ENCODE data around the gene ZNF174. TPM values are rescaled to one million over a fixed set of nuclear protein-coding genes. Genes with fewer than 3 reads are reported as not detected.

The ZNF174 gene
- total and polyA plus RNA-seq, 2 of the 8 experiments (the other 6 are each of a cell fraction or from before 2014, with no cell fraction given) = 9.1 to 12.7 TPM

GRCh38 chr16:3400779-3401688, at the start of gene ZNF174, which contains the start of gene ZSCAN32 (continued):
- TF ChIP-seq PHF8 (conservative IDR thresholded peaks at IDR 0.05; ENCODE audit: low read depth, low read length) (peak; percentile 63; the same call in 1 of the 2 replicates), HDAC6 (IDR thresholded peaks at IDR 0.05; ENCODE audit: low read depth, low read length) (no peak), ATF3 (IDR thresholded peaks at IDR 0.05; ENCODE audit: insufficient read depth, low read depth, low read length) (no peak), E2F6 (IDR thresholded peaks at IDR 0.05) (peak; percentile 65), SIRT6 (IDR thresholded peaks at IDR 0.05; ENCODE audit: low read length) (no peak), KDM1A (IDR thresholded peaks at IDR 0.05; ENCODE audit: borderline replicate concordance, low read length) (no peak), NANOG (IDR thresholded peaks at IDR 0.05; ENCODE audit: insufficient read depth, low read depth, low read length, poor library complexity, severe bottlenecking) (peak; percentile 23), CTCF (IDR thresholded peaks at IDR 0.05; ENCODE audit: control extremely low read depth in 1 of 3, insufficient read depth in 1 of 3, low read depth in 1 of 3, low read length in 3 of 3) (no peak), SIX5 (IDR thresholded peaks at IDR 0.05; ENCODE audit: low read depth, low read length) (peak; percentile 30; the same call in 1 of the 2 replicates), GTF2F1 (IDR thresholded peaks at IDR 0.05; ENCODE audit: borderline replicate concordance, low read depth, low read length) (no peak), TAF1 (IDR thresholded peaks at IDR 0.05; ENCODE audit: low read depth, low read length) (peak; percentile 87), POU5F1 (IDR thresholded peaks at IDR 0.05; ENCODE audit: low read depth, low read length) (no peak), CBX5 (IDR thresholded peaks at IDR 0.05; ENCODE audit: low read depth, low read length) (no peak), JUN (IDR thresholded peaks at IDR 0.05; ENCODE audit: low read depth, low read length) (no peak), TEAD4 (IDR thresholded peaks at IDR 0.05; ENCODE audit: low read depth, low read length) (no peak), SUZ12 (IDR thresholded peaks at IDR 0.05; ENCODE audit: low read length) (no peak), RAD21 (IDR thresholded peaks at IDR 0.05 in 1 of 2, conservative IDR thresholded peaks at IDR 0.05 in 1 of 2; ENCODE audit: low read depth in 2 of 2, low read length in 2 of 2) (no peak; a peak in 1 of 4 replicates), RBBP5 (IDR thresholded peaks at IDR 0.05; ENCODE audit: borderline replicate concordance, low read depth, low read length) (peak; percentile 94)

Data from H1 (cell line).